Tibial nerve (tissue), 3 donors: ENCODE measurements around the gene GDE1.

Source experiments
- POLR2A ChIP-seq, 2 donors: fragments of 450-650 bp; IDR thresholded peaks; one replicate each; pipeline ENCODE4 v1.6.1; 2017; ENCODE audit warnings: antibody characterized with exemption in 2 of 2, mild to moderate bottlenecking in 2 of 2, moderate library complexity in 2 of 2
- TF ChIP-seq, protein P1 (sequence below), 5 experiments: fragments of 200-600 bp in 3 of 5; fragments of 450-650 bp in 2 of 5; sonication (generic) in 3 of 5; IDR thresholded peaks; one replicate each; pipeline ENCODE4 v1.5.1; 2016 to 2019; ENCODE audit warnings: antibody characterized with exemption in 5 of 5, mild to moderate bottlenecking in 3 of 5, moderate library complexity in 2 of 5

DNA sequence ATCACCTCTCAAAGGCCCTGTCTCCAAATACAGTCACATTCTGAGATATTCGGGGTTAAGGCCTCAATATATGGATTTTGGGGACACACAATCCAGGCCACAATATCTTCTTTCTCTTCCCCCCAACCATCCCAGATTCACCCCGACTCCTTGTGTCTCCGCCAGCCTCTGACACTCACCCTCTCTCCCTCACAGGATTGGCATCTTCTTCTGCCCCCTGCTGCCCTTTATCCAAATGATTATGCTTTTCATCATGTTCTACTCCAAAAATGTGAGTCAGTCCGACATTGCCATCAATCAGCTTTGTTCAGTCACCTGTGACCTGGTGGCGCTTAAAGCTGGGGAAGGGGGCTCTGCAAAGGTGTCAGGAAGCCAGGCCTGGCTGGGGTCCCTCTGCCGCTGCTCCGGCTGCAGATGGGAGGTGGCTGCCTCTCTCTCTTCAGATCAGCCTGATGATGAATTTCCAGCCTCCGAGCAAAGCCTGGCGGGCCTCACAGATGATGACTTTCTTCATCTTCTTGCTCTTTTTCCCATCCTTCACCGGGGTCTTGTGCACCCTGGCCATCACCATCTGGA, 35.1 kb downstream of the GDE1 start:
- TF ChIP-seq POLR2A (IDR thresholded peaks at IDR 0.05) = no peak
- TF ChIP-seq, protein P1, sequence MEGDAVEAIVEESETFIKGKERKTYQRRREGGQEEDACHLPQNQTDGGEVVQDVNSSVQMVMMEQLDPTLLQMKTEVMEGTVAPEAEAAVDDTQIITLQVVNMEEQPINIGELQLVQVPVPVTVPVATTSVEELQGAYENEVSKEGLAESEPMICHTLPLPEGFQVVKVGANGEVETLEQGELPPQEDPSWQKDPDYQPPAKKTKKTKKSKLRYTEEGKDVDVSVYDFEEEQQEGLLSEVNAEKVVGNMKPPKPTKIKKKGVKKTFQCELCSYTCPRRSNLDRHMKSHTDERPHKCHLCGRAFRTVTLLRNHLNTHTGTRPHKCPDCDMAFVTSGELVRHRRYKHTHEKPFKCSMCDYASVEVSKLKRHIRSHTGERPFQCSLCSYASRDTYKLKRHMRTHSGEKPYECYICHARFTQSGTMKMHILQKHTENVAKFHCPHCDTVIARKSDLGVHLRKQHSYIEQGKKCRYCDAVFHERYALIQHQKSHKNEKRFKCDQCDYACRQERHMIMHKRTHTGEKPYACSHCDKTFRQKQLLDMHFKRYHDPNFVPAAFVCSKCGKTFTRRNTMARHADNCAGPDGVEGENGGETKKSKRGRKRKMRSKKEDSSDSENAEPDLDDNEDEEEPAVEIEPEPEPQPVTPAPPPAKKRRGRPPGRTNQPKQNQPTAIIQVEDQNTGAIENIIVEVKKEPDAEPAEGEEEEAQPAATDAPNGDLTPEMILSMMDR (IDR thresholded peaks at IDR 0.05) = no peak
